ENCODE measurements around the gene F2RL2. TPM values are rescaled to one million over a fixed set of nuclear protein-coding genes. Genes with fewer than 3 reads are reported as not detected.

The F2RL2 gene
- total RNA-seq (2014; rRNA removed; shearing (Covaris generic)): 0.69 TPM in 1 of 2 replicates, not detected in the other

GRCh38 chr5:76622973-76623596, at the start of gene F2RL2:
Gene F2RL2, minus strand, starts transcription at chr5:76623403. Its CDS starts 173 bp downstream, at chr5:76623230.
- Histone ChIP-seq H3K27me3 (ENCODE audit: control insufficient read depth, insufficient read depth, low read length) (no peaks in the 10 kb centered on the region), H3K36me3 (replicated peaks; ENCODE audit: control insufficient read depth, insufficient read depth, low read length) (no peaks in the 10 kb centered on the region), H3K4me3 (ENCODE audit: insufficient read depth, low read depth, low read length) (no peak within 1 kb of the TSS)
- peak; percentile 36 for DNase-seq

- no peak overlapping the region for H3K4me3 ChIP-seq (ENCODE audit: insufficient read depth, low read depth, low read length)
- no peaks in the 10 kb centered on the region for H3K27me3 ChIP-seq (ENCODE audit: control insufficient read depth, insufficient read depth, low read length)
- DNase-seq: no peak
- H3K36me3 ChIP-seq (replicated peaks; ENCODE audit: control insufficient read depth, insufficient read depth, low read length): peaks cover 5% of the 10 kb centered on the region
These were observed 49.0 kb upstream of the F2RL2 start for GRCh38 chr5:76672242-76672641.

GRCh38 chr5:76670508-76670907, 47.3 kb upstream of the F2RL2 start:
- H3K36me3 ChIP-seq (replicated peaks; ENCODE audit: control insufficient read depth, insufficient read depth, low read length): peaks cover 5% of the 10 kb centered on the region
- H3K27me3 ChIP-seq (ENCODE audit: control insufficient read depth, insufficient read depth, low read length): no peaks in the 10 kb centered on the region
- no peak overlapping the region for H3K4me3 ChIP-seq (ENCODE audit: insufficient read depth, low read depth, low read length)
- no peak for DNase-seq

GRCh38 chr5:76669245-76669644, 46.0 kb upstream of the F2RL2 start:
- Histone ChIP-seq H3K27me3 (ENCODE audit: control insufficient read depth, insufficient read depth, low read length) (no peaks in the 10 kb centered on the region), H3K4me3 (ENCODE audit: insufficient read depth, low read depth, low read length) (no peak overlapping the region), H3K36me3 (replicated peaks; ENCODE audit: control insufficient read depth, insufficient read depth, low read length) (no peaks in the 10 kb centered on the region)
- no peak for DNase-seq

- no peaks in the 10 kb centered on the region for H3K36me3 ChIP-seq (replicated peaks; ENCODE audit: control insufficient read depth, insufficient read depth, low read length)
- H3K4me3 ChIP-seq (ENCODE audit: insufficient read depth, low read depth, low read length): no peak overlapping the region
- no peaks in the 10 kb centered on the region for H3K27me3 ChIP-seq (ENCODE audit: control insufficient read depth, insufficient read depth, low read length)
- no peak for DNase-seq
These were observed 44.3 kb upstream of the F2RL2 start for GRCh38 chr5:76667495-76667894.

GRCh38 chr5:76664079-76664478, 40.9 kb upstream of the F2RL2 start:
- no peak for DNase-seq
- H3K4me3 ChIP-seq (ENCODE audit: insufficient read depth, low read depth, low read length): no peak overlapping the region
- H3K36me3 ChIP-seq (replicated peaks; ENCODE audit: control insufficient read depth, insufficient read depth, low read length): no peaks in the 10 kb centered on the region
- no peaks in the 10 kb centered on the region for H3K27me3 ChIP-seq (ENCODE audit: control insufficient read depth, insufficient read depth, low read length)

- H3K4me3 ChIP-seq (ENCODE audit: insufficient read depth, low read depth, low read length): no peak overlapping the region
- no peak for DNase-seq
- H3K27me3 ChIP-seq (ENCODE audit: control insufficient read depth, insufficient read depth, low read length): no peaks in the 10 kb centered on the region
- peaks cover under 1% of the 10 kb centered on the region for H3K36me3 ChIP-seq (replicated peaks; ENCODE audit: control insufficient read depth, insufficient read depth, low read length)
These were observed 40.4 kb upstream of the F2RL2 start for GRCh38 chr5:76663573-76663972.

- H3K27me3 ChIP-seq (ENCODE audit: control insufficient read depth, insufficient read depth, low read length): no peaks in the 10 kb centered on the region
- DNase-seq: no peak
- no peak overlapping the region for H3K4me3 ChIP-seq (ENCODE audit: insufficient read depth, low read depth, low read length)
- H3K36me3 ChIP-seq (replicated peaks; ENCODE audit: control insufficient read depth, insufficient read depth, low read length): peaks cover 2% of the 10 kb centered on the region
These were observed 39.3 kb upstream of the F2RL2 start for GRCh38 chr5:76662521-76662920.

GRCh38 chr5:76660360-76660759, 37.2 kb upstream of the F2RL2 start:
- Histone ChIP-seq H3K4me3 (ENCODE audit: insufficient read depth, low read depth, low read length) (no peak overlapping the region), H3K36me3 (replicated peaks; ENCODE audit: control insufficient read depth, insufficient read depth, low read length) (peaks cover 2% of the 10 kb centered on the region), H3K27me3 (ENCODE audit: control insufficient read depth, insufficient read depth, low read length) (no peaks in the 10 kb centered on the region)
- DNase-seq: no peak

- no peak for DNase-seq
- Histone ChIP-seq H3K27me3 (ENCODE audit: control insufficient read depth, insufficient read depth, low read length) (no peaks in the 10 kb centered on the region), H3K36me3 (replicated peaks; ENCODE audit: control insufficient read depth, insufficient read depth, low read length) (peaks cover 2% of the 10 kb centered on the region), H3K4me3 (ENCODE audit: insufficient read depth, low read depth, low read length) (no peak overlapping the region)
These were observed 34.6 kb upstream of the F2RL2 start for GRCh38 chr5:76657683-76658311.

- peaks cover 2% of the 10 kb centered on the region for H3K36me3 ChIP-seq (replicated peaks; ENCODE audit: control insufficient read depth, insufficient read depth, low read length)
- no peaks in the 10 kb centered on the region for H3K27me3 ChIP-seq (ENCODE audit: control insufficient read depth, insufficient read depth, low read length)
- DNase-seq: no peak
- no peak overlapping the region for H3K4me3 ChIP-seq (ENCODE audit: insufficient read depth, low read depth, low read length)
These were observed 33.9 kb upstream of the F2RL2 start for GRCh38 chr5:76657091-76657490.

GRCh38 chr5:76652809-76653414, 29.7 kb upstream of the F2RL2 start:
- Histone ChIP-seq H3K27me3 (ENCODE audit: control insufficient read depth, insufficient read depth, low read length) (no peaks in the 10 kb centered on the region), H3K4me3 (ENCODE audit: insufficient read depth, low read depth, low read length) (no peak overlapping the region), H3K36me3 (replicated peaks; ENCODE audit: control insufficient read depth, insufficient read depth, low read length) (no peaks in the 10 kb centered on the region)
- DNase-seq: no peak

- Histone ChIP-seq H3K36me3 (replicated peaks; ENCODE audit: control insufficient read depth, insufficient read depth, low read length) (no peaks in the 10 kb centered on the region), H3K27me3 (ENCODE audit: control insufficient read depth, insufficient read depth, low read length) (no peaks in the 10 kb centered on the region), H3K4me3 (ENCODE audit: insufficient read depth, low read depth, low read length) (no peak overlapping the region)
- DNase-seq: no peak
These were observed 25.9 kb upstream of the F2RL2 start for GRCh38 chr5:76649140-76649539.

- no peak for DNase-seq
- Histone ChIP-seq H3K36me3 (replicated peaks; ENCODE audit: control insufficient read depth, insufficient read depth, low read length) (no peaks in the 10 kb centered on the region), H3K4me3 (ENCODE audit: insufficient read depth, low read depth, low read length) (no peak overlapping the region), H3K27me3 (ENCODE audit: control insufficient read depth, insufficient read depth, low read length) (no peaks in the 10 kb centered on the region)
These were observed 20.2 kb upstream of the F2RL2 start for GRCh38 chr5:76643371-76643770.

- no peak overlapping the region for H3K4me3 ChIP-seq (ENCODE audit: insufficient read depth, low read depth, low read length)
- H3K36me3 ChIP-seq (replicated peaks; ENCODE audit: control insufficient read depth, insufficient read depth, low read length): no peaks in the 10 kb centered on the region
- DNase-seq: no peak
- H3K27me3 ChIP-seq (ENCODE audit: control insufficient read depth, insufficient read depth, low read length): no peaks in the 10 kb centered on the region
These were observed 19.3 kb upstream of the F2RL2 start for GRCh38 chr5:76642390-76643040.

Measured in H7 (cell line).